ENCODE measurements around the gene CROCC2.

CROCC2 gene

GRCh38 chr2:240986787-240987411 is 80.8 kb downstream of the CROCC2 start:
- DNase-seq (ENCODE audit: low read depth) = peak; percentile 37
- no peak for TF ChIP-seq CTCF (IDR thresholded peaks at IDR 0.05; ENCODE audit: control insufficient read depth, extremely low read depth, insufficient read depth)
- no peak overlapping the region for H3K4me3 ChIP-seq (ENCODE audit: low read depth, low read length)

GRCh38 chr2:240987588-240987987 is 81.5 kb downstream of the CROCC2 start:
- H3K4me3 ChIP-seq (ENCODE audit: low read depth, low read length) = no peak overlapping the region
- no peak for TF ChIP-seq CTCF (IDR thresholded peaks at IDR 0.05; ENCODE audit: control insufficient read depth, extremely low read depth, insufficient read depth)
- DNase-seq (ENCODE audit: low read depth) = no peak

GRCh38 chr2:240988146-240988545 is 82.0 kb downstream of the CROCC2 start:
- TF ChIP-seq CTCF (IDR thresholded peaks at IDR 0.05; ENCODE audit: control insufficient read depth, extremely low read depth, insufficient read depth) = no peak
- no peak overlapping the region for H3K4me3 ChIP-seq (ENCODE audit: low read depth, low read length)
- DNase-seq (ENCODE audit: low read depth) = no peak

GRCh38 chr2:240988571-240989271 is 82.6 kb downstream of the CROCC2 start:
- no peak for TF ChIP-seq CTCF (IDR thresholded peaks at IDR 0.05; ENCODE audit: control insufficient read depth, extremely low read depth, insufficient read depth)
- no peak overlapping the region for H3K4me3 ChIP-seq (ENCODE audit: low read depth, low read length)

GRCh38 chr2:240989451-240990265 is 83.5 kb downstream of the CROCC2 start:
- no peak overlapping the region for H3K4me3 ChIP-seq (ENCODE audit: low read depth, low read length)
- peak; percentile 22 for TF ChIP-seq CTCF (IDR thresholded peaks at IDR 0.05; ENCODE audit: control insufficient read depth, extremely low read depth, insufficient read depth)
- DNase-seq (ENCODE audit: low read depth) = no peak

More at GRCh38 chr2:240988571-240989271, 82.6 kb downstream of the CROCC2 start:
- no peak for DNase-seq (ENCODE audit: low read depth)

GRCh38 chr2:240990266-240990529 is 84.1 kb downstream of the CROCC2 start:
- H3K4me3 ChIP-seq (ENCODE audit: low read depth, low read length) = no peak overlapping the region
- DNase-seq (ENCODE audit: low read depth) = no peak
- TF ChIP-seq CTCF (IDR thresholded peaks at IDR 0.05; ENCODE audit: control insufficient read depth, extremely low read depth, insufficient read depth) = no peak

Data from LNCaP clone FGC (cell line).